Activated CD8-positive, alpha-beta memory T cell treated with anti-CD3 and anti-CD28 coated beads, Interleukin-2, amount 50 U/mL, for 24 hours (primary cell): ENCODE data around the gene ETV1.

Experiments
- DNase-seq: peaks from one replicate; pipeline ENCODE4 v3.0.0-alpha.2; 2020; ENCODE audit errors: extremely low read depth

ETV1 gene

GRCh38 chr7:13989126-13989948 lies at the start of gene ETV1:
ETV1 (minus strand) TSS chr7:13989666; CDS start chr7:13989052, 614 bp downstream.
- DNase-seq = no peak

- no peak for DNase-seq
These were observed 34.9 kb upstream of the ETV1 start for GRCh38 chr7:14024406-14024805.

GRCh38 chr7:14023838-14024237 lies 34.4 kb upstream of the ETV1 start:
- no peak for DNase-seq

GRCh38 chr7:14023342-14023741 lies 33.9 kb upstream of the ETV1 start:
- DNase-seq = no peak

GRCh38 chr7:14021069-14021468 lies 31.6 kb upstream of the ETV1 start:
- DNase-seq = no peak

- DNase-seq = no peak
These were observed 31.0 kb upstream of the ETV1 start for GRCh38 chr7:14020339-14020900.

GRCh38 chr7:14018751-14019150 lies 29.3 kb upstream of the ETV1 start:
- DNase-seq = no peak

GRCh38 chr7:14016950-14017349 lies 27.5 kb upstream of the ETV1 start:
- DNase-seq = no peak

- no peak for DNase-seq
These were observed 24.4 kb upstream of the ETV1 start for GRCh38 chr7:14013898-14014297.

GRCh38 chr7:14009453-14010418 lies 20.3 kb upstream of the ETV1 start:
- DNase-seq = no peak

- DNase-seq = no peak
These were observed 11.7 kb upstream of the ETV1 start for GRCh38 chr7:14001139-14001538.

- no peak for DNase-seq
These were observed 10.8 kb upstream of the ETV1 start for GRCh38 chr7:14000247-14000646.

GRCh38 chr7:13998866-13999265 lies 9.4 kb upstream of the ETV1 start:
- no peak for DNase-seq

GRCh38 chr7:13992596-13992964 lies 3.1 kb upstream of the ETV1 start:
- DNase-seq = no peak

- DNase-seq = no peak
These were observed 2.5 kb upstream of the ETV1 start for GRCh38 chr7:13991791-13992595.

GRCh38 chr7:13990984-13991790 lies 1.7 kb upstream of the ETV1 start:
- peak; percentile 38 for DNase-seq

GRCh38 chr7:13990319-13990983 lies 985 bp upstream of the ETV1 start:
- no peak for DNase-seq

- DNase-seq = no peak
These were observed 461 bp upstream of the ETV1 start for GRCh38 chr7:13989949-13990305.

- no peak for DNase-seq
These were observed 738 bp downstream of the ETV1 start for GRCh38 chr7:13988731-13989125.

- no peak for DNase-seq
These were observed 1.4 kb downstream of the ETV1 start for GRCh38 chr7:13988065-13988464.
